Hepatocyte (in vitro differentiated cells): ENCODE results near the gene ADGRD1. TPM values are rescaled to one million over a fixed set of nuclear protein-coding genes. Genes with fewer than 3 reads are reported as not detected.
"Not testable (repeated sequence)": the region's sequence is repeated elsewhere in the genome, so short reads cannot be mapped to it uniquely, and the experiment has no call there.

Source experiments
- DNase-seq: peaks from one replicate; pipeline ENCODE4 v3.0.0-alpha.2; 2016; ENCODE audit warnings: low spot score
- H2AFZ ChIP-seq: fragments of 200-600 bp; sonication (generic); 2 replicates; pipeline ENCODE4 v1.6.0; 2016; ENCODE audit warnings: antibody characterized with exemption, mild to moderate bottlenecking
- H3K27ac ChIP-seq: fragments of 200-600 bp; sonication (generic); 2 replicates; pipeline ENCODE4 v1.5.1; 2016; ENCODE audit warnings: mild to moderate bottlenecking
- H3K27me3 ChIP-seq: fragments of 200-600 bp; sonication (generic); 2 replicates; pipeline ENCODE4 v1.6.1; 2016
- H3K36me3 ChIP-seq: fragments of 200-600 bp; sonication (generic); replicated peaks from 2 replicates; pipeline ENCODE4 v1.5.1; 2016; ENCODE audit warnings: low read depth; ENCODE audit not compliant: insufficient read depth
- H3K4me1 ChIP-seq: fragments of 200-600 bp; sonication (generic); 2 replicates; pipeline ENCODE4 v1.5.1; 2016; ENCODE audit warnings: mild to moderate bottlenecking, moderate library complexity; ENCODE audit not compliant: insufficient read depth
- H3K4me2 ChIP-seq: fragments of 200-600 bp; sonication (generic); 2 replicates; pipeline ENCODE4 v1.6.0; 2016
- H3K4me3 ChIP-seq: fragments of 200-600 bp; sonication (generic); 2 replicates; pipeline ENCODE4 v1.5.1; 2016; ENCODE audit warnings: mild to moderate bottlenecking
- H3K79me2 ChIP-seq: fragments of 200-600 bp; sonication (generic); 2 replicates; pipeline ENCODE4 v1.6.0; 2017; ENCODE audit warnings: mild to moderate bottlenecking
- H3K9me2 ChIP-seq: fragments of 200-600 bp; sonication (generic); replicated peaks from 2 replicates; pipeline ENCODE4 v1.6.0; 2017; ENCODE audit warnings: mild to moderate bottlenecking; ENCODE audit not compliant: insufficient read depth
- H3K9me3 ChIP-seq: fragments of 200-600 bp; sonication (generic); 2 replicates; pipeline ENCODE4 v1.5.1; 2016; ENCODE audit warnings: low read depth, mild to moderate bottlenecking
- H4K20me1 ChIP-seq: fragments of 200-600 bp; sonication (generic); 2 replicates; pipeline ENCODE4 v1.6.0; 2016; ENCODE audit warnings: mild to moderate bottlenecking; ENCODE audit not compliant: insufficient read depth, poor library complexity, severe bottlenecking
- CTCF ChIP-seq: fragments of 200-600 bp; sonication (generic); IDR thresholded peaks from 2 replicates; pipeline ENCODE4 v1.5.1; 2016; ENCODE audit warnings: antibody characterized with exemption, mild to moderate bottlenecking; ENCODE audit not compliant: poor library complexity
- EZH2 ChIP-seq: fragments of 200-600 bp; sonication (generic); IDR thresholded peaks from 2 replicates; pipeline ENCODE4 v1.6.1; 2016; ENCODE audit warnings: antibody characterized with exemption, mild to moderate bottlenecking, borderline replicate concordance
- EZH2phosphoT487 ChIP-seq: fragments of 200-600 bp; sonication (generic); IDR thresholded peaks from one replicate; pipeline ENCODE4 v1.6.1; 2018; ENCODE audit warnings: antibody characterized with exemption, mild to moderate bottlenecking, low read depth, moderate library complexity; ENCODE audit not compliant: unreplicated experiment, severe bottlenecking
- WGBS: methylation state at CpG from one replicate; pipeline ENCODE4 v1.1.6; 2016; ENCODE audit warnings: low lambda C conversion rate; ENCODE audit errors: missing lambda C conversion rate; 5-methylcytosine and 5-hydroxymethylcytosine counted together
- polyA plus RNA-seq: library from polyadenylated mRNA; unstranded; fragments of >200 nt; fragmentation: Nextera tagmentation; extraction: Ambion mirVana; gene quantifications from 2 replicates; pipeline ENCODE4 v1.2.1, GENCODE V29; 2016
- total RNA-seq: library from RNA; depleted of rRNA; stranded (reverse); fragments of >200 nt; gene quantifications from 2 replicates; pipeline ENCODE4 v1.2.3, GENCODE V29; 2014

ADGRD1 gene
- total and polyA plus RNA-seq, 2 experiments from 2014 or later, result 18.1 to 18.5 TPM

- WGBS, result 79% methylated on average over 7 of the region's 7 CpGs
- TF ChIP-seq EZH2phosphoT487 (no peak), EZH2 (no peak), CTCF (no peak)
- H3K79me2 ChIP-seq, result no peaks in the 10 kb centered on the region
- no peaks in the 10 kb centered on the region for H4K20me1 ChIP-seq
- no peak overlapping the region for H3K4me2 ChIP-seq
- peaks cover 21% of the 10 kb centered on the region for H3K4me1 ChIP-seq
- no peak for DNase-seq
- no peak overlapping the region for H2AFZ ChIP-seq
- no peaks in the 10 kb centered on the region for H3K27me3 ChIP-seq
- H3K27ac ChIP-seq, result no peak overlapping the region
- no peaks in the 10 kb centered on the region for H3K36me3 ChIP-seq
- H3K9me2 ChIP-seq, result no peaks in the 10 kb centered on the region
- no peaks in the 10 kb centered on the region for H3K9me3 ChIP-seq
- no peak overlapping the region for H3K4me3 ChIP-seq
Measured at GRCh38 chr12:131117438-131118245, 163.9 kb downstream of the ADGRD1 start.

- WGBS, result 82% methylated on average over 9 of the region's 9 CpGs
- Histone ChIP-seq H3K27ac (no peak overlapping the region), H3K9me2 (no peaks in the 10 kb centered on the region), H3K4me1 (peaks cover 14% of the 10 kb centered on the region), H3K36me3 (no peaks in the 10 kb centered on the region), H3K79me2 (no peaks in the 10 kb centered on the region), H3K9me3 (no peaks in the 10 kb centered on the region), H4K20me1 (no peaks in the 10 kb centered on the region), H2AFZ (no peak overlapping the region), H3K4me2 (no peak overlapping the region), H3K4me3 (no peak overlapping the region), H3K27me3 (no peaks in the 10 kb centered on the region)
- DNase-seq, result no peak
- TF ChIP-seq EZH2, result no peak
- TF ChIP-seq EZH2phosphoT487, result no peak
- TF ChIP-seq CTCF, result no peak
Measured at GRCh38 chr12:131118371-131118770, 164.7 kb downstream of the ADGRD1 start.

GRCh38 chr12:131119345-131119744 lies 165.6 kb downstream of the ADGRD1 start:
- not testable (repeated sequence) for H3K36me3 ChIP-seq, H2AFZ ChIP-seq, H3K27me3 ChIP-seq, H3K9me2 ChIP-seq, H3K9me3 ChIP-seq, H3K79me2 ChIP-seq, H4K20me1 ChIP-seq, H3K4me2 ChIP-seq, H3K27ac ChIP-seq, DNase-seq, H3K4me3 ChIP-seq
- WGBS, result 92% methylated on average over 8 of the region's 8 CpGs
- H3K4me1 ChIP-seq, result peaks cover 13% of the 10 kb centered on the region

GRCh38 chr12:131119936-131120335 lies 166.2 kb downstream of the ADGRD1 start:
- 94% methylated on average over 8 of the region's 8 CpGs for WGBS
- Histone ChIP-seq H3K27ac (no peak overlapping the region), H3K4me2 (no peak overlapping the region), H3K4me1 (peaks cover 8% of the 10 kb centered on the region), H3K79me2 (no peaks in the 10 kb centered on the region), H2AFZ (no peak overlapping the region), H3K4me3 (no peak overlapping the region), H3K9me3 (no peaks in the 10 kb centered on the region), H4K20me1 (no peaks in the 10 kb centered on the region), H3K36me3 (no peaks in the 10 kb centered on the region), H3K9me2 (no peaks in the 10 kb centered on the region), H3K27me3 (no peaks in the 10 kb centered on the region)
- TF ChIP-seq EZH2 (no peak), CTCF (no peak), EZH2phosphoT487 (no peak)
- no peak for DNase-seq
